HepG2 (cell line): ENCODE data around the gene NKD1. TPM values are rescaled to one million over a fixed set of nuclear protein-coding genes. Genes with fewer than 3 reads are reported as not detected.

ENCODE experiments used
- ATF2 ChIP-seq: sonication (generic); formaldehyde crosslinking; IDR thresholded peaks from 2 replicates; pipeline ENCODE4 v1.4.0; 2020; ENCODE audit warnings: missing genetic modification reagents
- CCAR2 ChIP-seq: fragments of 200-400 bp; formaldehyde crosslinking; optimal IDR thresholded peaks from 2 replicates; pipeline ENCODE3; 2018; ENCODE audit warnings: low read depth, mild to moderate bottlenecking, low read length, moderate library complexity
- CCDC6 ChIP-seq: sonication (generic); formaldehyde crosslinking; IDR thresholded peaks from 2 replicates; pipeline ENCODE4 v1.8.1; 2022; ENCODE audit warnings: mild to moderate bottlenecking, missing genetic modification reagents, moderate library complexity
- CERS6 ChIP-seq: sonication (generic); formaldehyde crosslinking; IDR thresholded peaks from 2 replicates; pipeline ENCODE4 v1.5.0; 2020; ENCODE audit warnings: missing genetic modification reagents
- KDM1A ChIP-seq: IDR thresholded peaks from 2 replicates; pipeline ENCODE4 v1.6.1; 2016; ENCODE audit warnings: missing compliant biosample characterization
- MIER2 ChIP-seq: IDR thresholded peaks from 2 replicates; pipeline ENCODE4 v1.6.1; 2016; ENCODE audit warnings: missing biosample characterization, missing genetic modification reagents
- ZMYM4 ChIP-seq: sonication (generic); formaldehyde crosslinking; IDR thresholded peaks from 2 replicates; pipeline ENCODE4 v1.8.1; 2023; ENCODE audit warnings: mild to moderate bottlenecking, missing genetic modification reagents
- ZNF20 ChIP-seq: sonication (generic); formaldehyde crosslinking; IDR thresholded peaks from 2 replicates; pipeline ENCODE4 v1.4.0; 2020; ENCODE audit warnings: mild to moderate bottlenecking, moderate library complexity, missing genetic modification reagents
- ZNF224 ChIP-seq: sonication (generic); formaldehyde crosslinking; IDR thresholded peaks from 2 replicates; pipeline ENCODE4 v1.5.0; 2020; ENCODE audit warnings: mild to moderate bottlenecking, missing genetic modification reagents
- ZNF296 ChIP-seq: sonication (generic); formaldehyde crosslinking; conservative IDR thresholded peaks from 2 replicates; pipeline ENCODE4 v1.5.0; 2020; ENCODE audit warnings: mild to moderate bottlenecking, missing genetic modification reagents
- ZNF468 ChIP-seq: sonication (generic); formaldehyde crosslinking; IDR thresholded peaks from 2 replicates; pipeline ENCODE4 v1.8.0; 2022; ENCODE audit warnings: mild to moderate bottlenecking, moderate library complexity, missing genetic modification reagents
- ZNF501 ChIP-seq: sonication (generic); formaldehyde crosslinking; IDR thresholded peaks from 2 replicates; pipeline ENCODE4 v1.5.1; 2020; ENCODE audit warnings: mild to moderate bottlenecking, moderate library complexity, missing genetic modification reagents
- ZNF558 ChIP-seq: sonication (generic); formaldehyde crosslinking; IDR thresholded peaks from 2 replicates; pipeline ENCODE4 v1.9.0; 2022; ENCODE audit warnings: mild to moderate bottlenecking, missing genetic modification reagents, borderline replicate concordance
- ZNF569 ChIP-seq: sonication (generic); formaldehyde crosslinking; IDR thresholded peaks from 2 replicates; pipeline ENCODE4 v1.5.0; 2020; ENCODE audit warnings: mild to moderate bottlenecking, missing genetic modification reagents, moderate library complexity, borderline replicate concordance
- ZNF607 ChIP-seq: sonication (generic); formaldehyde crosslinking; IDR thresholded peaks from 2 replicates; pipeline ENCODE4 v1.5.1; 2020; ENCODE audit warnings: missing genetic modification reagents, mild to moderate bottlenecking, borderline replicate concordance
- polyA plus RNA-seq, 8 experiments: library from polyadenylated mRNA; depleted of rRNA in 3 of 8; stranded (reverse) in 7 of 8; unstranded in 1 of 8; fragments of >200 nt; fragmentation: Illumina TruSeq in 4 of 8; extraction: Trizol in 4 of 8; gene quantifications; 2 replicates each; pipeline versions ENCODE4 v1.2.1 to v1.2.3, GENCODE V29; 2011 to 2016; ENCODE audit warnings: low read depth in 4 of 8, missing spikeins in 1 of 8, mixed read lengths in 1 of 8; ENCODE audit not compliant: insufficient read depth in 1 of 8
- total RNA-seq, 5 experiments: library from RNA; depleted of rRNA; stranded (reverse); fragments of >200 nt; fragmentation: Illumina TruSeq; extraction: Trizol; gene quantifications; 2 replicates each; pipeline ENCODE4 v1.2.3, GENCODE V29; 2016; ENCODE audit warnings: low read depth in 1 of 5
- TF ChIP-seq, protein P1 (sequence below): sonication (generic); formaldehyde crosslinking; IDR thresholded peaks from 2 replicates; pipeline ENCODE4 v1.8.0; 2022; ENCODE audit warnings: low read depth, missing genetic modification reagents
- TF ChIP-seq, protein P2 (sequence below), 2 experiments: sonication (generic) in 1 of 2; formaldehyde crosslinking in 1 of 2; IDR thresholded peaks; 2 replicates each; pipeline versions ENCODE4 v1.4.0 to v1.6.1; 2018 to 2020; ENCODE audit warnings: missing genetic modification reagents in 2 of 2, borderline replicate concordance in 1 of 2, low read depth in 1 of 2, mild to moderate bottlenecking in 1 of 2, missing biosample characterization in 1 of 2
- TF ChIP-seq, protein P3 (sequence below): sonication (generic); formaldehyde crosslinking; IDR thresholded peaks from 2 replicates; pipeline ENCODE4 v1.5.0; 2020; ENCODE audit warnings: mild to moderate bottlenecking, missing genetic modification reagents, moderate library complexity
- TF ChIP-seq, protein P4 (sequence below): sonication (generic); formaldehyde crosslinking; IDR thresholded peaks from 2 replicates; pipeline ENCODE4 v1.5.0; 2020; ENCODE audit warnings: missing genetic modification reagents, mild to moderate bottlenecking, borderline replicate concordance

Gene NKD1
- total and polyA plus RNA-seq, 2 of the 13 experiments (the other 11 are each of a cell fraction or from before 2014, with no cell fraction given): 70.4 to 121 TPM

DNA sequence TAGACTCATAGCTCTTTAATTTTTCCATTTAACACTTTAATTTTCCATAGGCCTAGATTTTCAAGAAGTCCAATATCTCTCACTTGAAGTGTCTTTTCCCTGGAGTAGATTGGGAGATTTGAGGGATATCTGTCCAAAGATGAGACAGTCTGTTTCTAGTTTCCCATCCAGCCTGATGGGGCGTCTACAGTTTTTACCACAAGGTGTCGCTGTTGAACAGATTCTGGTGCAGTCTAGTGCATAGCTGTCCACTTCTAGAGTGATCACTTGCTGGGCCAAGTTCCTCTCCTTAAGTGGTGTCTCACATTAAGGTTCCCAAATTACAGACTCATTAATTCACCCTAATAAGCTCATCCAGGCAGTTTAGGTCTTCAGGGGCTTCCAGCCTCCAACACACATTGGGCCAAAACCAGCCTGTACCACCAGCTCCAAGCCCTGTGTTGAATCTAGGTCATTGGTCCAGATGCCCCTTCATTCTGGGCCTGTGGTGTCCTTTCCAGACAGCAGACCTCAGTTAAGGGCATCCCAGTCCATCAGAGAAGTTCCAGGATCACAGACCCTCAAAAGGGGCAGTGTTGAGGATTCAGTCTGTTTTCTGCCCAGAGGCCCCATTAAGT, 123.6 kb downstream of the NKD1 start (continued):
- TF ChIP-seq ZNF569 (no peak), ZNF607 (CRISPR knock-in tag) (no peak), ZMYM4 (0 out of 2 replicates have a peak, but pooled peaks have one; percentile 16), ZNF296 (no peak), ZNF20 (CRISPR knock-in tag) (no peak), CCDC6 (CRISPR knock-in tag) (no peak), ZNF224 (CRISPR knock-in tag) (no peak), KDM1A (CRISPR knock-in tag) (peak; percentile 12; the same call in 1 of the 2 replicates), ZNF468 (no peak), ZNF501 (CRISPR knock-in tag) (no peak), ATF2 (CRISPR knock-in tag) (no peak), CERS6 (CRISPR knock-in tag) (no peak), MIER2 (CRISPR knock-in tag) (no peak), ZNF558 (CRISPR knock-in tag) (no peak), CCAR2 (no peak)
- TF ChIP-seq, protein P1, sequence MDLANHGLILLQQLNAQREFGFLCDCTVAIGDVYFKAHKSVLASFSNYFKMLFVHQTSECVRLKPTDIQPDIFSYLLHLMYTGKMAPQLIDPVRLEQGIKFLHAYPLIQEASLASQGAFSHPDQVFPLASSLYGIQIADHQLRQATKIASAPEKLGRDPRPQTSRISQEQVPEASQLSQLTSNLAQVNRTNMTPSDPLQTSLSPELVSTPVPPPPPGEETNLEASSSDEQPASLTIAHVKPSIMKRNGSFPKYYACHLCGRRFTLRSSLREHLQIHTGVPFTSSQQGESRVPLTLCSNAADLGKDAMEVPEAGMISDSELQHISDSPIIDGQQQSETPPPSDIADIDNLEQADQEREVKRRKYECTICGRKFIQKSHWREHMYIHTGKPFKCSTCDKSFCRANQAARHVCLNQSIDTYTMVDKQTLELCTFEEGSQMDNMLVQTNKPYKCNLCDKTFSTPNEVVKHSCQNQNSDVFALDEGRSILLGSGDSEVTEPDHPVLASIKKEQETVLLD: no peak
- TF ChIP-seq, protein P2, sequence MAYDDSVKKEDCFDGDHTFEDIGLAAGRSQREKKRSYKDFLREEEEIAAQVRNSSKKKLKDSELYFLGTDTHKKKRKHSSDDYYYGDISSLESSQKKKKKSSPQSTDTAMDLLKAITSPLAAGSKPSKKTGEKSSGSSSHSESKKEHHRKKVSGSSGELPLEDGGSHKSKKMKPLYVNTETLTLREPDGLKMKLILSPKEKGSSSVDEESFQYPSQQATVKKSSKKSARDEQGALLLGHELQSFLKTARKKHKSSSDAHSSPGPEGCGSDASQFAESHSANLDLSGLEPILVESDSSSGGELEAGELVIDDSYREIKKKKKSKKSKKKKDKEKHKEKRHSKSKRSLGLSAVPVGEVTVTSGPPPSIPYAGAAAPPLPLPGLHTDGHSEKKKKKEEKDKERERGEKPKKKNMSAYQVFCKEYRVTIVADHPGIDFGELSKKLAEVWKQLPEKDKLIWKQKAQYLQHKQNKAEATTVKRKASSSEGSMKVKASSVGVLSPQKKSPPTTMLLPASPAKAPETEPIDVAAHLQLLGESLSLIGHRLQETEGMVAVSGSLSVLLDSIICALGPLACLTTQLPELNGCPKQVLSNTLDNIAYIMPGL (CRISPR knock-in tag; IDR thresholded peaks at IDR 0.05; ENCODE audit: borderline replicate concordance in 1 of 2, low read depth in 1 of 2): 0 out of 4 replicates have a peak, but pooled peaks of 1 of the 2 experiments have one; percentile 26
- TF ChIP-seq, protein P3, sequence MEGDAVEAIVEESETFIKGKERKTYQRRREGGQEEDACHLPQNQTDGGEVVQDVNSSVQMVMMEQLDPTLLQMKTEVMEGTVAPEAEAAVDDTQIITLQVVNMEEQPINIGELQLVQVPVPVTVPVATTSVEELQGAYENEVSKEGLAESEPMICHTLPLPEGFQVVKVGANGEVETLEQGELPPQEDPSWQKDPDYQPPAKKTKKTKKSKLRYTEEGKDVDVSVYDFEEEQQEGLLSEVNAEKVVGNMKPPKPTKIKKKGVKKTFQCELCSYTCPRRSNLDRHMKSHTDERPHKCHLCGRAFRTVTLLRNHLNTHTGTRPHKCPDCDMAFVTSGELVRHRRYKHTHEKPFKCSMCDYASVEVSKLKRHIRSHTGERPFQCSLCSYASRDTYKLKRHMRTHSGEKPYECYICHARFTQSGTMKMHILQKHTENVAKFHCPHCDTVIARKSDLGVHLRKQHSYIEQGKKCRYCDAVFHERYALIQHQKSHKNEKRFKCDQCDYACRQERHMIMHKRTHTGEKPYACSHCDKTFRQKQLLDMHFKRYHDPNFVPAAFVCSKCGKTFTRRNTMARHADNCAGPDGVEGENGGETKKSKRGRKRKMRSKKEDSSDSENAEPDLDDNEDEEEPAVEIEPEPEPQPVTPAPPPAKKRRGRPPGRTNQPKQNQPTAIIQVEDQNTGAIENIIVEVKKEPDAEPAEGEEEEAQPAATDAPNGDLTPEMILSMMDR (CRISPR knock-in tag): peak; percentile 67
- TF ChIP-seq, protein P4, sequence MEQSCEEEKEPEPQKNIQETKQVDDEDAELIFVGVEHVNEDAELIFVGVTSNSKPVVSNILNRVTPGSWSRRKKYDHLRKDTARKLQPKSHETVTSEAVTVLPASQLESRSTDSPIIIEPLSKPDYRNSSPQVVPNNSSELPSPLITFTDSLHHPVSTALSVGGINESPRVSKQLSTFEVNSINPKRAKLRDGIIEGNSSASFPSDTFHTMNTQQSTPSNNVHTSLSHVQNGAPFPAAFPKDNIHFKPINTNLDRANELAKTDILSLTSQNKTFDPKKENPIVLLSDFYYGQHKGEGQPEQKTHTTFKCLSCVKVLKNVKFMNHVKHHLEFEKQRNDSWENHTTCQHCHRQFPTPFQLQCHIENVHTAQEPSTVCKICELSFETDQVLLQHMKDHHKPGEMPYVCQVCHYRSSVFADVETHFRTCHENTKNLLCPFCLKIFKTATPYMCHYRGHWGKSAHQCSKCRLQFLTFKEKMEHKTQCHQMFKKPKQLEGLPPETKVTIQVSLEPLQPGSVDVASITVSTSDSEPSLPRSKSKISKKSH (CRISPR knock-in tag): 0 out of 2 replicates have a peak, but pooled peaks have one; percentile 53
